WI38 (cell line): ENCODE data around the gene CFAP92.

Source experiments
- H3K4me3 ChIP-seq: 2 replicates; pipeline ENCODE4 v1.5.1; 2011; ENCODE audit warnings: low read depth, mild to moderate bottlenecking, control low read depth, low read length
- CTCF ChIP-seq: IDR thresholded peaks from 2 replicates; pipeline ENCODE4 v1.5.1; 2012; ENCODE audit warnings: low read depth, mild to moderate bottlenecking, control low read depth, low read length

CFAP92 gene

GRCh38 chr3:129005526-129006303 is 11.8 kb upstream of the CFAP92 start:
- TF ChIP-seq CTCF, result no peak
- H3K4me3 ChIP-seq, result no peak overlapping the region

- H3K4me3 ChIP-seq, result no peak overlapping the region
- TF ChIP-seq CTCF, result no peak
These were observed 10.9 kb upstream of the CFAP92 start for GRCh38 chr3:129004639-129005295.

GRCh38 chr3:129003578-129004112 is 9.8 kb upstream of the CFAP92 start:
- no peak for TF ChIP-seq CTCF
- H3K4me3 ChIP-seq, result no peak overlapping the region

GRCh38 chr3:129002573-129003569 is 9.0 kb upstream of the CFAP92 start:
- no peak overlapping the region for H3K4me3 ChIP-seq
- no peak for TF ChIP-seq CTCF

- H3K4me3 ChIP-seq, result no peak overlapping the region
- TF ChIP-seq CTCF, result no peak
These were observed 8.1 kb upstream of the CFAP92 start for GRCh38 chr3:129001806-129002572.

GRCh38 chr3:129001101-129001805 is 7.4 kb upstream of the CFAP92 start, which contains the start of gene EFCC1:
Gene EFCC1, plus strand, starts transcription at chr3:129001304. Its CDS starts 325 bp downstream, at chr3:129001629.
- no peak for TF ChIP-seq CTCF
- peak within 1 kb of the TSS; percentile 14; the same call in 1 of the 2 replicates for H3K4me3 ChIP-seq
